Right lobe of liver (tissue), 6 donors: ENCODE results near the gene SCGB3A1. TPM values are rescaled to one million over a fixed set of nuclear protein-coding genes. Genes with fewer than 3 reads are reported as not detected.

Source experiments
- ATAC-seq, 4 donors: fragments of 200-7000 bp; cut with Tn5 transposase; one replicate each; pipeline ENCODE4 v1.9.1; 2020; ENCODE audit warnings: mild to moderate bottlenecking in 4 of 4, moderate library complexity in 4 of 4
- DNase-seq, 3 donors: peaks; one replicate each; pipeline ENCODE4 v3.0.0-alpha.2; 2020
- H3K27ac ChIP-seq, 3 donors: fragments of 200-600 bp; one replicate each; pipeline ENCODE4 v1.8.0; 2022
- H3K27me3 ChIP-seq, 2 donors: fragments of 200-600 bp; one replicate each; pipeline ENCODE4 v1.8.0; 2022
- H3K36me3 ChIP-seq, 4 donors: fragments of 200-600 bp; sonication (generic) in 1 of 4; one replicate each; pipeline versions ENCODE4 v1.5.1 to v1.8.0; 2017 to 2022; ENCODE audit warnings: control low read depth in 1 of 4
- H3K4me1 ChIP-seq, 4 donors: fragments of 200-600 bp; sonication (generic) in 1 of 4; one replicate each; pipeline versions ENCODE4 v1.5.1 to v1.8.0; 2017 to 2022; ENCODE audit warnings: control low read depth in 1 of 4
- H3K4me3 ChIP-seq, 3 donors: fragments of 200-600 bp; one replicate each; pipeline ENCODE4 v1.8.0; 2022
- H3K9me3 ChIP-seq, 4 donors: fragments of 200-600 bp; sonication (generic) in 1 of 4; one replicate each; pipeline versions ENCODE4 v1.5.1 to v1.8.0; 2017 to 2022; ENCODE audit warnings: control low read depth in 1 of 4
- CTCF ChIP-seq, 4 donors: fragments of 200-600 bp in 3 of 4; fragments of 450-650 bp in 1 of 4; IDR thresholded peaks; one replicate each; pipeline versions ENCODE4 v1.5.1 to v1.8.0; 2016 to 2022; ENCODE audit warnings: antibody characterized with exemption in 4 of 4, mild to moderate bottlenecking in 2 of 4
- POLR2A ChIP-seq: fragments of 450-650 bp; IDR thresholded peaks from one replicate; pipeline ENCODE4 v1.6.1; 2017; ENCODE audit warnings: antibody characterized with exemption, mild to moderate bottlenecking
- WGBS: methylation state at CpG from one replicate; pipeline ENCODE4 v1.1.6; 2018; ENCODE audit warnings: low coverage, low lambda C conversion rate; ENCODE audit not compliant: insufficient coverage; ENCODE audit errors: missing lambda C conversion rate; 5-methylcytosine and 5-hydroxymethylcytosine counted together
- intact Hi-C, 2 donors: fragments of 100-400 bp; cut with DNase I; formaldehyde crosslinking; loops; one replicate each; pipeline versions ENCODE4 v1.11.2 to v1.14.1; 2022
- total RNA-seq, 6 experiments: library from RNA; depleted of rRNA in 2 of 6; stranded (reverse); fragments of >200 nt in 2 of 6; fragmentation: NEBNext Ultra II Directional in 3 of 6; extraction: Animal tissue kit (Norgen Biotek cat#: 25700) in 3 of 6; gene quantifications; one replicate each; pipeline versions ENCODE4 v1.1.0 to v1.2.4, GENCODE V29; 2016 to 2023
- donor health status: DM: no; HTN: yes; CAD: no.
- donor health status: DM: no; HTN: no; CAD: no.
- donor health status: DM: no; HTN: no; CAD: no.
- donor health status: DM: no; HTN: yes; CAD: no.
- donor health status: DM: no; HTN: yes; CAD: no.

SCGB3A1 gene
- total RNA-seq, 6 experiments from 2014 or later, result 0.57 to 3.3 TPM; not detected in 4

GRCh38 chr5:180548563-180548962, 42.7 kb downstream of the SCGB3A1 start:
- no peak for DNase-seq
- no peak for ATAC-seq
- no peak overlapping the region for H3K27ac ChIP-seq
- H3K9me3 ChIP-seq, result no peaks in the 10 kb centered on the region
- TF ChIP-seq POLR2A, result no peak
- TF ChIP-seq CTCF (IDR thresholded peaks at IDR 0.05), result no peak
- H3K4me1 ChIP-seq, result no peaks in the 10 kb centered on the region
- intact Hi-C loops, result no loop called here
- no peaks in the 10 kb centered on the region for H3K27me3 ChIP-seq
- peaks cover 0 to 14% (median under 1%) of the 10 kb centered on the region in 4 donors for H3K36me3 ChIP-seq
- no peak overlapping the region for H3K4me3 ChIP-seq
- 51% methylated on average over 3 of the region's 3 CpGs for WGBS

DNA sequence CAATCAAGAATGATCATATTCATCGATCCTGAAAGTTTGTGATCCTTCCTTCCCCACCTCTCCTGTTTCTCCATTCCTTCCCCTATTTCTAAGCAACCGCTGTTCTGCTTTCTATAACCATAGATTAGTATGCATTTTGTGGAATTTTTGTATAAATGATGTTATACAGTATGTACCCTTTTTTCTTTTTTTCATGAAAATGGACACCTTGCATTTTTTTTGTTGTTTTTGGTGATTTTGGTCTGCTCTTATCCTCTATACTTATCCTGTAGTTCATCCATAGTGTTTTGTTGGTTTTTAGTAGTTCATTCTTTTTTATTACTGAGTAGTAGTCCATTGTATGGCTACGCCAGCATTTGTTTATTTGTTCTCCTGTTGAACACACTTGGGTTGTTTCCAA, 46.1 kb downstream of the SCGB3A1 start:
- ATAC-seq (no peak), DNase-seq (no peak)
- intact Hi-C loops, result no loop called here
- WGBS, result 80% methylated on average over 3 of the region's 3 CpGs
- Histone ChIP-seq H3K27me3 (no peaks in the 10 kb centered on the region), H3K4me1 (peaks cover 0 to 6% (median 2%) of the 10 kb centered on the region in 4 donors), H3K27ac (no peak overlapping the region), H3K4me3 (no peak overlapping the region), H3K9me3 (no peaks in the 10 kb centered on the region), H3K36me3 (no peaks in the 10 kb centered on the region)
- TF ChIP-seq POLR2A (no peak), CTCF (IDR thresholded peaks at IDR 0.05) (no peak)

GRCh38 chr5:180541710-180542109, 49.6 kb downstream of the SCGB3A1 start:
- Histone ChIP-seq H3K27ac (no peak overlapping the region), H3K4me1 (peaks cover 0 to 6% (median 2%) of the 10 kb centered on the region in 4 donors), H3K4me3 (no peak overlapping the region), H3K27me3 (no peaks in the 10 kb centered on the region), H3K36me3 (no peaks in the 10 kb centered on the region), H3K9me3 (no peaks in the 10 kb centered on the region)
- DNase-seq (no peak), ATAC-seq (no peak)
- intact Hi-C loops, result no loop called here
- 89% methylated on average over 6 of the region's 9 CpGs for WGBS
- TF ChIP-seq POLR2A, result no peak
- no peak for TF ChIP-seq CTCF (IDR thresholded peaks at IDR 0.05)

Other genes starting within 250 kb of the SCGB3A1 start
- under 1 TPM; 0.32 to 0.93 (median 0.61) TPM for gene GFPT2, start 238.2 kb downstream of the SCGB3A1 start, total RNA-seq
- gene CNOT6, start 97.1 kb downstream of the SCGB3A1 start, total RNA-seq, result 1 to 10 TPM; 4.8 to 8.8 (median 5.3) TPM
- 10 to 100 TPM in 1 of 6 experiments, 1 to 10 TPM in 5; 5.3 to 15.1 (median 8.0) TPM for gene FLT4, start 58.1 kb upstream of the SCGB3A1 start, total RNA-seq
- gene OR2Y1, start 148.6 kb upstream of the SCGB3A1 start, total RNA-seq, result not detected
- gene MGAT1, start 211.3 kb upstream of the SCGB3A1 start, total RNA-seq, result 100 to 1,000 TPM in 4 of 6 experiments, 10 to 100 TPM in 2; 99.7 to 136 (median 106) TPM